Posterior vena cava (tissue), 2 donors: ENCODE results near the gene RMND5A. TPM values are rescaled to one million over a fixed set of nuclear protein-coding genes. Genes with fewer than 3 reads are reported as not detected.

ENCODE experiments used
- DNase-seq: peaks from one replicate; pipeline ENCODE4 v3.0.0-alpha.2; 2020; ENCODE audit warnings: low spot score
- intact Hi-C, 2 donors: fragments of 100-400 bp; cut with DNase I; formaldehyde crosslinking; loops; one replicate each; pipeline versions ENCODE4 v1.14.1 to v1.14.2; 2022 to 2023
- total RNA-seq, 2 donors: library from RNA; stranded (reverse); fragmentation: NEBNext Ultra II Directional; extraction: Animal tissue kit (Norgen Biotek cat#: 25700); gene quantifications; one replicate each; pipeline ENCODE4 v1.2.1, GENCODE V29; 2021
- donor health status: DM: yes; HTN: yes; CAD: no.
- donor health status: DM: yes; HTN: yes; CAD: no.

The RMND5A gene
- total RNA-seq, 2 donors from 2014 or later: 20.3 to 22.9 TPM

DNA sequence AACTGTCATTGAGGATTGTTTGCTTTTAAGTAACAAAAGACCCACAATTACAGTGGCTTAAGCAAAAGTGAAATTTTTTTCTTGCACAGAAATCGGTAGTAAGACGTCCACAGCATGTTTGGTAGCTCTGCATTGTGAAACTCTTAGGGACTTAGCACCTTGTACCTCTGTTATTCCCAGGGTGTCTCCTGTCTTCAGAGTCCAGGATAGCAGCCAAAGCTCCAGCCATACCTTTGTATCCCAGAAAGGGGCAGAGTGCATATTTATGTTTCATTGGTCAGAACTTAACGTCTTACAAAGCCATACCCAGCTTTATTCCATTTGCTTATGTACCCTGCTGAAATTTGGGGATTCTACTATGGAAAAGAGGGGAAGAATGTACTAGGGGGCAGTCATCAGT is 32.8 kb downstream of the RMND5A start:
- DNase-seq: no peak
- intact Hi-C loops: no loop called here

DNA sequence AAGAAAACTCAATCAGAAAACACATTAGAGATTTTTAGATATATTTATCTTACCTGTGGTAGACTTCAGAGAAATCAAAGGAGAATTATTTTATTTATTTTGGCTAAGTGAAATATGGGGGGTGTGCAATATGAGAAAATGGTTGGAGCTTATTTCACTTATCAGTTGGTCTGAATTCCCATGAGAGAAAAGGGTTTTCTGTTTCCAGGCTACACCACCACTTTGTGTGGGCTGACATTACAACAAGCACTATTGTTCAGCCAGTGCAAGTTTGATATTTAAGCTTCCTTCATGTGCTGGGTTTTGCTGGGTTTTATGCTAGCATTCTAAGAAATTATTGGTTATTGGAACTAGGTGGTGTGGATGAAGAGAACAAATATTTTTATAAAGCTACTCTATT is 33.5 kb downstream of the RMND5A start:
- intact Hi-C loops: no loop called here
- DNase-seq: no peak

DNA sequence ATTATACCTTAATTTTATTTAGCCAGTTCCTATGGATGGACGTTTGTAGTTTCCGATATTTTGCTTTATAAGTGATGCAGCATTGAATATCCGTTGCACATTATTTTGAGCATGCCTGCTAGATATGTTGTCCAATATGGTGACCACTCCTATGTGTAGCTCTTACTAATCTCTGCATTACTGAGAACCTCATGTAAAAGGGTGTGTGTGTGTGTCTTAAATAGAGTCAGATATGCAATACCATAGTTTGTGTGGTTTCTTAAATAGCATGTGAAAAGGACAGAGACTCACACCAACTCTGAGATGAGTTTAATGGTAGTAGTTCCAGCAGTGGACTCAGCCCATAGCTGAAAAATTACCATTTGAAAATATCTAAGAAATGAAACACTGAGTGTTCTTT is 38.3 kb downstream of the RMND5A start:
- no peak for DNase-seq
- intact Hi-C loops: no loop called here

DNA sequence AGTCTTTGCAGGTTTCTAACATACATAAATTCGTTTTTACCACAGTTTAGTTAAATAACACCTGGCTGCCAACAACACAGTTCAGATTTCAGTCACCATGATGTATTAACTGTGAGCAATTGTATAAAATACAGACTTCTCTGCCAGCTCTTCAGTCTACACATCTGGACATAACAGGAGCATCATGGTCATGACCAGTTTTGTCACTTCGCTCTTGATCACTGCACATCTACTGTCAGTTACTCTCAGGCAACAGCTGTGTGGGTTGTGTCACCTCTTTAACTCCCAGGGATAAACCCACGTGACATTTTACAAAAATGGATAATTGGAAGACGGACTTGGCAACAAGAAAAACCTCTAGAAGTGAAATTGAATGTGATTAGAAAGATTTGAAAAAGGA is 40.3 kb downstream of the RMND5A start:
- intact Hi-C loops: no loop called here
- no peak for DNase-seq

DNA sequence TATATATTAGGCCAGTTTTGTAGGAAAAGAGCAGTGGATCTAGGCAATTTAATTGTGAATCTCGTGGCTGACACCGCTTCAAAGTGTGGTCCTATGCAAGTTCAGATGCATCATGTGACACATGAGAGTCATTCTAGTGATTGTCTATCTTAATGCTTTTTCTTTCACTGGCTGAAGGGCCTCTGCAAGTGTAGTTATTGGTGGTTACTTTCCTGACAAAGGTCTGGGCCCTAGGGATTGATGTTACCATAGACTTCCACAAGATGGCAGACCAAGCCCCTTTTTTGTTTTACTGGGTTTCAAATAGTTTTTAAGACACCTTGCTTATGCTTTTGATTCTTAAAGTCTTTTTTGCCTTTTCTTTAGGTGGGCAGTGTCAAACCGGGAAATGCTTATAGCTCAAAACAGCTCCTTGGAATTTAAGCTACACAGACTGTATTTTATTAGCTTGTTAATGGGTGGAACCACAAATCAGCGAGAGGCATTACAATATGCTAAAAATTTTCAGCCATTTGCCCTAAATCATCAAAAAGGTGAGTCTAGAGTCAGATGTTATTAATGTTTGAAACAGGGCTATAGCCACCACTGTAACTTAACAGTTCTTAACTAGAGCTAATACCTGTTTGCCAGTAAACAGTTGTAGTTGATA is 44.7 kb downstream of the RMND5A start:
- no peak for DNase-seq
- intact Hi-C loops: no loop called here

DNA sequence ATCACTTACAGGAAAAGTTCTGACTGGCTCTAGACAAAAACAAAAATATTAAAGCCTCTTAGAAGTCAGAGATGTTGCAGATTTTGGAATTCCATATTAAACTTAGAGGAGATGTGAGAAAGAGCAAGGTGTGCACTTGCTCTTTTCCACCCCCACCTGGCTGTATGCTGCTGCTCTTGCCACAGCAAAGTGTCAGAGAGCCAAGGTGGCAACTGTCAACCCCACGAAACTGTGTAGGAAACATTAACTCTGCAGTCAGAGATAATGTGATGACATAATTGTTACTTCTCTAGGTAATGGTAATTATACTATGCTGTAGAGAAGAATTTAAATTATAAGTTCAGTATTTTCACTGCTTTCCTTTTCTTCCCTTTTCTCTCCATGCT is 45.2 kb downstream of the RMND5A start:
- no peak for DNase-seq
- intact Hi-C loops: no loop called here

DNA sequence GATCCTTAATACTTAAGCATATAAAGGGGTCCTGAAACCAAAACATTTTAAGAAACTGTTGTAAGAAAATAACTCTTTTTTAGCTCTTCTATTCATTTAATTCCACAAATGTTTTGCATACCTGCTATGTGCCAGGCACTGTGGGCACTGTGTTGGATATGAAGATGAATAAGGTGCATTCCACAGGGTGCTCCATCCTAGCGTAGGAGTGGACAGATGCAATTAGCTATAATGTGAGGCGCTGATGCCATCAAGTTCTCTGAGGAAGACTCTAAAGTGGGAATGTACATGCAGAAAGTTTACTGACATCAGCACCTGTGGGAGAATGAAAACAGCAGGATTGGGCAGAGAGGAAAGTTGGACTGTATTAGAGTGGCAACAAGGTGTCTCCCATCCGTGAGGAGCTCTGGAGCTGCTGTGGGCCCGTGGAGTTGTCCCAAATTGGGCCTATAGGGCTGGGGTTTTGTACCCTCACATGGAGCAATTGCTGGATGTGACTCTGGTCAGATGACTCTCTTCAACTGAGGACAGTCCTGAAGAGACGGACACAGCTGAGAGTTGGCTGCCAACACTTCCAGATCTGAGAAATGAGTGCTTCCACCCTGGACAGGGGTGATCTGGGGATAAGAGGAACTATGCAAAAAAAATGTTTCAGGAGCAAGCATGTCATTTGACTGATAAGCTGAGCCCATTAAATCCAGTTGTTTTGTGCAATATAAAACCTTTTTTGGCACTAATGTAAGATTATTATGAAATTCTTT is 48.3 kb downstream of the RMND5A start:
- intact Hi-C loops: no loop called here

DNA sequence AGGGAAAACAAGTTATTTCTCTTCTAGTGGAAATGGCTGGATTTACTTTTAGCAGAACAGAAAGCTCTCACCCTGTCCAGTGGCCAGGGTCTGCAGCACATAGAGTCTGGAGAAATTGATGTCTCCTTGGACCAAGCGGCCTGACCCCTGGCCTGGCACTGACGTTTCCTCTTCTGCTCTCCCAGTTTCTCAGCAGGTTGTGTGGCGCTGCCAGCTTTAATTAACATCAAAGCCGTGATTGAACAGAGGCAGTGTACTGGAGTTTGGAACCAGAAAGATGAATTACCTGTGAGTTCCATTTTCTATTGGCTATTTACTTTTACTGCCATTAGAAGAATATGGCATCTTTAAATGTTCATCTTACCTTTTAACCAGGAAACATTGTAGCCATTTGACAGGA is 49.7 kb downstream of the RMND5A start:
- intact Hi-C loops: no loop called here

More for the DNA sequence above, 48.3 kb downstream of the RMND5A start:
- no peak for DNase-seq

DNA sequence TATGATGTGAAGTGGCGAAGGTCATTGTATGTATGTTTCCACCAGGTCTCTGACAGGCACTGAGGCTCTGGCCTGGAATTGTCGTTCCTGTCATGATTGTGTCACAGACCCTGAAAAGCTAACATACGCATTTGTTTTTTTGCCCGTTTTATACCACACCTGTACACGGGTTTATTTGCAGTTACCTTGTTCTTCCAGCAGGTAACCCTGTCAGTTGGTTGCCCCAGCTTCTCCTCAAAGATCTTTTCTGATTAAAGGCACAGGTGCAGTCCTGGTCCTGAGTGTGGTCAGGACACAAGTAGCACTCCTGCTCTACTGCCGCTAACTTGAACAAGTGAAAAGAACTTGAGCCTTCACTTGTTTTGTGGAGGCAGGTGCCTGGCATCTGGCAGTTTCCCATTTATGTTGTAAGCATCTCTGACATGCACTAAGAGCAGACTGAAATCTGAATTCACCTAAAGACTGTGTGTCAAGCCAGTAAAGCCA is 50.8 kb downstream of the RMND5A start:
- intact Hi-C loops: no loop called here
- DNase-seq: no peak

More for the DNA sequence above, 49.7 kb downstream of the RMND5A start:
- no peak for DNase-seq

DNA sequence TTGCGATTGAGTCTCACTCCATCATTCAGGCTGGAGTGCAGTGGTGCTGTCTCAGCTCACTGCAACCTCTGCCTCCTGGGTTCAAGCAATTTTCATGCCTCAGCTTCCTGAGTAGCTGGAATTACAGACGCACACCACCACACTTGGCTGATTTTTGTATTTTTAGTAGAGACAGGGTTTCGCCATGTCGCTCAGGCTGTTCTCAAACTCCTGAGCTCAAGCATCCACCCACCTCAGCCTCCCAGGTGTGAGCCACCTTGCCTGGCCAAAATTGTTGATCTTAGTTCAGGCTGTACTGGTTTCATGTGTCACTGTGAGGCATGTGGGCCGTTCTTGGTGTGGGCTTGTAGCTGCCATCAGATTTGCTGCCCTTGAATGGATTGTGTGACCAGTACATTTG is 52.5 kb downstream of the RMND5A start:
- intact Hi-C loops: no loop called here
- DNase-seq: no peak

DNA sequence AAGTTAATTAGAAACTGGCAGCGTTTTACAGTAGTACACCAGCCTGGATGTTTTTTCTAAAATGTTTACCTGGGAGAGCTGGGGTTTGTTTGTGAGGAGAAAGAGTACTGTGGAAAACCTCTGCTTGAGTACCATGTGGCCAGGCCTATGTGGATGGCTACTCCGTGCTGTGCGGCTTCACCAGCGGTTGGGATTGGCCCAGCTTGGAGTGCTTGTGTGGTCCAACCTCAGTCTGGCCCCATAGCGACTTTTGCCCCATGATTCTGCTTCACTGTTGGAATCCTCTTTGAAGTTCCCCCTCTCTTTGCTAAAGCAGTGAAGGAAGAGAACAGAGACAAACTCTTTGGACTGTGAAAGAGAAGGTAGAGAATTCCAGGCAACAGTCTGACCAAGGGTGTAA is 54.8 kb downstream of the RMND5A start:
- intact Hi-C loops: no loop called here
- DNase-seq: no peak

DNA sequence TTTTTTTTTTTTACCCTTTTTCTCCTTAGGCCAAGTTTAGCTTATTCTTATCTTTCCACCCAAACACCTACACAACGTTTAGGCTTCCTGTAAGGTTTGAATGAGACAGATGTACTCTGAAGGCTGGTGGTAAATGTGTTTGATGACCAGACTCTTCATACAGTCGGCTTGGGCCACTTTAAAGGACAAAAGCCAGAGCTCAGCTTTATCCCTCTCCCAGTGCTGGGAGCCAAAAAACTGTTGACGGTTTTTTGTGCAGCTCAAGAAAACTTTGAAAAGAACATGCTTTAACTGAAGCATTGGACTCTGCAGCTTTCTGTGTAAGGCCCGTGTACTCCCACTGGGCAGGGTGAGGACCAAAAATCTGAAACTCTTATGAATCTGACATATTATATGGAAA is 55.2 kb downstream of the RMND5A start:
- intact Hi-C loops: no loop called here
- DNase-seq: no peak

DNA sequence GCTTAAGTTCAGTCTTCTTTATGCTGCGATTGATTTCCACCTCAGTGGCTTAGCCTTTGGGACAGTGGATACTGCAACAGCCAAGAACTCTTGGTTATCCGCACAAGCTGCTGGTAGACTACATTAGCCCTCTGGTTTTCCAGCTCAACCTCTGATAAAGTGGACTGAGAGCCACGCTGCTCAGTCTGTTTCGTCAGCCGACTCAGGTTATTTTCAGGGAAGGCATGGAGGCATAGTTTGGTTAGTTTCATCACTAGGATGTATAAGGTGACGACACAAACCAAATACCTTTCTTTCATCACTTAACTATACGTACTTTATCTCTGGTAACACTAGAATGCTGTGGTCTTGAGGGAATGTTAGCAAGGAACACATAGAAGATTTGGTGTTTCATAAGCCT is 56.4 kb downstream of the RMND5A start:
- no peak for DNase-seq
- intact Hi-C loops: no loop called here

DNA sequence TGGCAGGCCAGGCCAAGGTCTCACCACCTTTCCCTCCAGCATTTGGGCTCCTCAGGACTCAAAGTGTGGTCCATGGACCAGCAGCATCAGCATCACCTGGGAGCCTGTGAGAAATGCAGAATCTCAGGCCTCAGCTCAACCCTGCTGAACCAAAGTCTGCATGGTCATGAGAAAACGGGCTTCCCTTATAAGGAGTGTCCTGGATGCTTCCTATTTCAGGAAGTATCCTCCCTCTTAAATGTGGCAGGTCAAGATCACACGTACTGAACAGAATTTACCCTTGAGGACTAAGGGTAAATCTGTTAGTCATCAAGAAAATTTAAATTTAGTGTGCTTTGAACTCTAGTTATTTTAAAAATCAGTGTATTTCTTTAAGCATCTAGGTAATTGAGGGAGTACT is 58.9 kb downstream of the RMND5A start:
- intact Hi-C loops: no loop called here
- no peak for DNase-seq

DNA sequence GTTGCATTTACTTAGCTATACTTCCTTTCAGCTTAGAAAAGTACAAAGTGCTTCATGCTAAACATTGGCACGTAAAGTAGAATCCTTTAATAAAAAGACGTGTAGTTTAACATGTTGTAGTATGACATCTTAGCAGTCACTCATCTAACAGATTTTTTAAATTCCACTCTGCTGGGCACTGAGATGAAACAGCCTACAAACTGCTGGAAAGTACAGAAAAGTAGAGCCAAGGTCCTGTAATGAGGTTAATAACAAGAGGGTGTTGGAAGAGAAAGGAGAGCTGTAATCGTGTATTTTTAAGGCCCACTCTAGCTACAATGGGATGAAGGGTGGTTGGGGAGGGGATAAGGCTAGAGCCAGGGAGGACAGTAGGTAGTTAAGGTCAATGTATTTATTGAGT is 59.9 kb downstream of the RMND5A start:
- DNase-seq: no peak

DNA sequence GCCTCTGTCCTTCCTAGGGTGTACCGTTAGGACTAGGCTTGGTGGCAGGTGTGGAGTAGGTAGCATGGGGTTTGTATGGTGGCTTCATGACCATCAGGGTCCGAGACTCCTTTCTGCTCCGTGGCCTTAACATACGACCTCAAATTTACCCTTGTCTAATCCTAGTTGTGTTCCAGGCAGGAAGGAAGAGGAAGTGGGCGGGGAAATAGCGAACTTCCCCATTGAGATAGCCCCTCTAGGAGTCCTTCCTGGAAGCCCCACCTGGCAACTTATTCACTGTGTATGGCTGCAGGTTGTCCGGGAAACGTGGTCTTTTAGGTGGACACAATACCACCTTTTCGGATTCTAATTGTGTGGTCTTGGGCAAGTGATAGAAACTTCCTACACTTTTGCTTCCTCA is 61.3 kb downstream of the RMND5A start:
- no peak for DNase-seq
- intact Hi-C loops: no loop called here

More for the DNA sequence above, 59.9 kb downstream of the RMND5A start:
- intact Hi-C loops: no loop called here

DNA sequence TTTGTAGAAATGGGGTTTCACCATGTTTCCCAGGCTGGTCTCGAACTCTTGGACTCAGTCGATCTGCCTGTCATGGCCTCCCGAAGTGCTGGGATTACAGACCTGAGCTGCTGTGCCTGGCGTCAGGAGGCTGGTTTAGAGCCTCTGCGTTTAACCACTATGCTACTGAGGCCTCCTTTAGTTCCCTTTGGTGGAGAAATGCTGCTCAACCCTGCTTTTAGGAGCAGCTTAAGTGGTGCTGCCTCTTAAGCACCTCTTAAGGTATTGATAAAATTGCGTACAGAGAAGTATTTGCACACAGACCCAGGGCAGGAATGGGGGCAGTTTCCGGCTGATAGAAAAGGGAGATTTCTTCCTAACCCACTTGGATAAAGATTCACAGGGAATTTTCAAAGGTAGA is 62.7 kb downstream of the RMND5A start:
- DNase-seq: no peak
- intact Hi-C loops: no loop called here

DNA sequence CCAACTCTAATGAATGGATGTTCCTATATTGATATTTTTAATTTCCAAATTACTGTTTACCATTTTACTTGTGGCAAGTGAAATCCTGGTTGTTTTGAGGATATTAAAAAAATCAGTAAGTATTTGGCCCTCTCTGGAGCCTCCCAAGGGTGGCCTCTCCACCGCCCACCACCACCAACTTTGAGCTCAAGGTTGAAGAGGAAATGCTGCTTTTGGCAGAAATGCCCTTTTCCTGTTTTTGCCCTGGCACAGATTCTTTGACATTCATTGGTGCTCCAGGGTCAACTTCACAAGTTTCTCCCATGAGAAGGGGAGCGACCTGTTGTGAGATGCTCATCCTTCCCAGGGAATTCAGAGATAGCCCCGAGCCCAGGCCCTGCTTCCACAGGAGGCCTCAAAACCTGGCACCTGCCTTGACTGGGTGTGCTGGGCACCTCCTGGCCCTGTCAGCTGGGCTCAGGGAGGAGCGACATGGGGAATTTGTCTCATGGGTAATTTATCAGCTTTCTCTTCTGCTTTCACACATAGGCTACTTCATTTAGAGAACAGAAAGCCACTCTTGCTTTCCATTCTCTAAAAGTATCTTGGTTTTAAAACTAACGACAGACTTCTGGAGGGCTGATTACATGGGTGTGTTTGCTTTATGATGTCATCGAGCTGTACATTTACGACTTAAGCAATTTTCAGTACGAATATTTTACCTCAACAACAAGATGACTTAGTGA is 63.7 kb downstream of the RMND5A start:
- DNase-seq: no peak
- intact Hi-C loops: no loop called here

DNA sequence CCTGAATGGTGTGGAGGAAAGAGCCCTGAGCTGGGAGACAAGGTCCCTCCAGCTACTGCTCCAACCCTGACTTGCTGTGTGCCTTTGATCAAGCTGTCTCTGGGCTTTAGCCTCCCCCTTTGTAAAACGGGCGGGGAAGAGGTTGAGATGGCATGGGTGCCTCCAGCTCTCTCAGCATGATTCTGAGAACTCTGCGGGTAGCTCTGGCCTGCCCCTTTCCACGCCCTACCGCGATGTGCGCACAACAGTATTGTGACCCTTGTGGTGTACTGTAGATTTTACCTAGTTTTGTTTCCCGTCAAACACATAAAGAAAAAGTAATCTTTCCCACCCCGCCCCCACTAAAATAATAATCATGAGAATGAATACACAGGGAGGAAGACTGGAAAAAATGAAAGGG is 65.4 kb downstream of the RMND5A start:
- intact Hi-C loops: no loop called here
- no peak for DNase-seq

DNA sequence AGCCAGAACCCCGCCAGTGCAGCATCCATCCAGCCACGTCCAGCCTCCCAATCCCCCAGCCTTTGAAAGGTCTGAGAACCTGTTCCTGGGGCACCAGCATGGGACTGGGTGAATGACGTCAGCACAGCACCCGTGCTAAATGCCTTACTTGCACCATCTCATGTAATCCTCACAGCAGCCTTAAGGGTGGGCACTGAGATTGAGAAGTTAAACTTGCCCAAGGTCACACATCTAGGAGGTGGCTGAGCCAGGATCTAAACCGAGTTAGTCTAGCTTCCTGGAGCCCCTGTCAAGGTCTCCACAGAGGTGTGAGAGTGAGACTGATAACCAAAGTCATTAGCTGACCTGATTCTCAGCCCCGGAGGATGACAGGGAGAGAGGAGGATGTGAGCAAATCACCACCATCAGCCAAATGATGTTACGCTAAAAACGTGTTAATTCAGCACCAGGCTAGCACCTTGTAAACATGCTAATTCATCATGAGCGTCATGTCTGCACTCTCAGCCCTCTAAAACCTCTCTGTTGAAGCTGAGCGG is 66.0 kb downstream of the RMND5A start:
- DNase-seq: no peak
- intact Hi-C loops: no loop called here
